HG02610 (cell line): ENCODE data around the gene ZFPM1.

Experiments
- ATAC-seq: cut with Tn5 transposase; IDR thresholded peaks from one replicate; pipeline ENCODE4 v1.9.1; 2021; ENCODE audit warnings: mild to moderate bottlenecking, moderate library complexity; ENCODE audit not compliant: unreplicated experiment

ZFPM1 gene

GRCh38 chr16:88585927-88586581 lies 133.0 kb downstream of the ZFPM1 start:
- no peak for ATAC-seq
